Fibroblast of villous mesenchyme (primary cell): ENCODE results near the gene CACNA1C. TPM values are rescaled to one million over a fixed set of nuclear protein-coding genes. Genes with fewer than 3 reads are reported as not detected.

Experiments
- DNase-seq: peaks from one replicate; pipeline ENCODE4 v3.0.0-alpha.2; 2010; ENCODE audit warnings: low read depth
- H3K4me3 ChIP-seq: 2 replicates; pipeline ENCODE4 v1.5.1; 2011; ENCODE audit warnings: low read depth, mild to moderate bottlenecking, low read length
- CTCF ChIP-seq: IDR thresholded peaks from 2 replicates; pipeline ENCODE4 v1.5.1; 2012; ENCODE audit warnings: low read depth, mild to moderate bottlenecking, low read length; ENCODE audit not compliant: insufficient read depth
- total RNA-seq: library from RNA; depleted of rRNA; stranded (reverse); fragments of >200 nt; gene quantifications from 2 replicates; pipeline ENCODE4 v1.2.3, GENCODE V29; 2012

CACNA1C gene
- total RNA-seq, 1 donor, result 11.7 TPM

GRCh38 chr12:2693980-2694610 lies 641.3 kb downstream of the CACNA1C start:
- DNase-seq, result no peak
- H3K4me3 ChIP-seq, result no peak overlapping the region
- TF ChIP-seq CTCF, result no peak

GRCh38 chr12:2696136-2696535 lies 643.3 kb downstream of the CACNA1C start:
- no peak for DNase-seq
- TF ChIP-seq CTCF, result no peak
- H3K4me3 ChIP-seq, result no peak overlapping the region

- H3K4me3 ChIP-seq, result no peak overlapping the region
- TF ChIP-seq CTCF, result no peak
- no peak for DNase-seq
These were observed 644.4 kb downstream of the CACNA1C start for GRCh38 chr12:2697057-2697800.

- TF ChIP-seq CTCF, result no peak
- H3K4me3 ChIP-seq, result no peak overlapping the region
- no peak for DNase-seq
These were observed 645.8 kb downstream of the CACNA1C start for GRCh38 chr12:2698566-2698965.

GRCh38 chr12:2710701-2711100 lies 657.9 kb downstream of the CACNA1C start:
- no peak for DNase-seq
- TF ChIP-seq CTCF, result no peak
- H3K4me3 ChIP-seq, result no peak overlapping the region

- DNase-seq, result no peak
- H3K4me3 ChIP-seq, result no peak overlapping the region
- no peak for TF ChIP-seq CTCF
These were observed 666.6 kb downstream of the CACNA1C start for GRCh38 chr12:2719392-2719791.

- no peak overlapping the region for H3K4me3 ChIP-seq
- no peak for TF ChIP-seq CTCF
- no peak for DNase-seq
These were observed 670.0 kb downstream of the CACNA1C start for GRCh38 chr12:2722806-2723205.
